ENCODE measurements around the gene ZNF467. TPM values are rescaled to one million over a fixed set of nuclear protein-coding genes. Genes with fewer than 3 reads are reported as not detected.

ZNF467 gene
- total and polyA plus RNA-seq, 2 of the 8 experiments (the other 6 are each of a cell fraction or from before 2014, with no cell fraction given): 0.50 to 0.51 TPM

DNA sequence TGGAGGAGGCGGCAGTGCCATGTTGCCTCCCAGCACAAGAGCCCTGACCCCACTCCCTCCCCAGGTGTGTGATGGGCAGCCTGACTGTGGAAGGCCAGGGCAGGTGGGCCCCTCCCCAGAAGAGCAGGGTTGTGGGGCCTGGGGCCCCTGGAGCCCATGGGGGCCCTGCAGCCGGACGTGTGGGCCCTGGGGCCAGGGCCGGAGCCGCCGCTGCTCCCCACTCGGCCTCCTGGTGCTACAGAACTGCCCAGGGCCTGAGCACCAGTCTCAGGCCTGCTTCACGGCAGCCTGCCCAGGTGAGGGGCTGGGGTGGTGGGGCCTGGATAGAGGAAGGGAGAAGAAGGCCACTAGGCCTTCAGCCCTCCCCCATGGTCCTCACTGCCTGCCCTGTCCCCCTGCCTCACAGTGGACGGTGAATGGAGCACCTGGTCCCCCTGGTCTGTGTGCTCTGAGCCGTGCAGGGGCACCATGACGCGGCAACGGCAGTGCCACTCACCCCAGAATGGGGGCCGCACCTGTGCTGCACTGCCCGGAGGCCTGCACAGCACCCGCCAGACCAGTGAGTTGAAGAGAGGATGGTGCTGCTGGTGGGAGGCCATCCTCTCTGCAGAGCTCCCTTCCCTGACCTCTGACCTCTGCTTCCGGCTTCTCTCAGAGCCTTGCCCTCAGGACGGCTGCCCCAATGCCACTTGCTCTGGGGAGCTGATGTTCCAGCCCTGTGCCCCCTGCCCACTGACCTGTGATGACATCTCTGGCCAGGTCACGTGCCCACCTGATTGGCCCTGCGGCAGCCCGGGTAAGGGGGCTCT lies 18.2 kb upstream of the ZNF467 start (continued):
- TF ChIP-seq TEAD4 (IDR thresholded peaks at IDR 0.05; ENCODE audit: low read depth, low read length): no peak

Data from H1 (cell line).